Activated CD4-positive, CD25-positive, alpha-beta regulatory T cell treated with anti-CD3 and anti-CD28 coated beads, Interleukin-2, amount 50 U/mL, for 16 hours (primary cell): ENCODE results near the gene PRKAR1B.

Experiments
- DNase-seq: peaks from one replicate; pipeline ENCODE4 v3.0.0-alpha.2; 2020; ENCODE audit warnings: low read depth, low spot score

The PRKAR1B gene

DNA sequence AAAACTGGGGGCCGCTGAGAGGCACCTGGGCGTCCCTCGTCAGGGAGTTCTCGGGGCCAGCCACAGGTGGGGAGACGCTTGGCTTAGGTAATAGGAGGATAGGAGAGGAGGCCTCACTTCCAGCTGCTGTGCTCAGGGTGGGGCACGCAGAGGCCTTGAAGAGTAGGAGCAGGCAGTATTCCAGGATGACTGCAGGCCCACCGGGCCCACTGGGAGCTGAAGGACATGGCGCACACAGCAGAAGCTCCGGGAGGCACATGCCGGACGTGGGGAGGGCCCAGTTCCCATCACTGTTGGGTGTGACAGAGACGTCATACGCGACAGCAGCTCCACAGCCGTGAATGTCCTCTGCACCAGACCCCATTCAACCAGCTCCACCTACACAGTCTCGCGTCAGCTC, 185.4 kb downstream of the PRKAR1B start:
- no peak for DNase-seq

DNA sequence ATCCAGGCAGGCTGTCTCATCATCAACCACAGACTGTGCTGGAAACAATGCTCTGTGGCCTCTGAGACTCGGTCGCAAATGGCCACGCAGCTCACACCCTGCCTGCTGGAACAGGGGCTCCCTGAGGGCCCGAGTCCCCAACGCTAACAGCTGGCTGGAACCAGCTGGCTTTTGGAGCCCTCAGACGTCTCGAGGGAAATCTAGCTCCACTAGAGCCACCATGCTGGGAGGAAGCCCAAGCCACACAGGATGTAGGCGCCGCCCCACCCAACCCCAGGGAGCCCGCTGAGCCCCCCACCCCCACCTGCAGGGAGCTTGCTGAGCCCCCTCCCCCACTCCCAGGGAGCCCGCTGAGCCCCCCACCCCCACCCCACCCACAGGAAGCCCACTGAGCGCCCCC, 186.1 kb downstream of the PRKAR1B start:
- no peak for DNase-seq

GRCh38 chr7:540579-540978, 186.5 kb downstream of the PRKAR1B start:
- no peak for DNase-seq

GRCh38 chr7:539731-540411, 187.2 kb downstream of the PRKAR1B start:
- DNase-seq = no peak

DNA sequence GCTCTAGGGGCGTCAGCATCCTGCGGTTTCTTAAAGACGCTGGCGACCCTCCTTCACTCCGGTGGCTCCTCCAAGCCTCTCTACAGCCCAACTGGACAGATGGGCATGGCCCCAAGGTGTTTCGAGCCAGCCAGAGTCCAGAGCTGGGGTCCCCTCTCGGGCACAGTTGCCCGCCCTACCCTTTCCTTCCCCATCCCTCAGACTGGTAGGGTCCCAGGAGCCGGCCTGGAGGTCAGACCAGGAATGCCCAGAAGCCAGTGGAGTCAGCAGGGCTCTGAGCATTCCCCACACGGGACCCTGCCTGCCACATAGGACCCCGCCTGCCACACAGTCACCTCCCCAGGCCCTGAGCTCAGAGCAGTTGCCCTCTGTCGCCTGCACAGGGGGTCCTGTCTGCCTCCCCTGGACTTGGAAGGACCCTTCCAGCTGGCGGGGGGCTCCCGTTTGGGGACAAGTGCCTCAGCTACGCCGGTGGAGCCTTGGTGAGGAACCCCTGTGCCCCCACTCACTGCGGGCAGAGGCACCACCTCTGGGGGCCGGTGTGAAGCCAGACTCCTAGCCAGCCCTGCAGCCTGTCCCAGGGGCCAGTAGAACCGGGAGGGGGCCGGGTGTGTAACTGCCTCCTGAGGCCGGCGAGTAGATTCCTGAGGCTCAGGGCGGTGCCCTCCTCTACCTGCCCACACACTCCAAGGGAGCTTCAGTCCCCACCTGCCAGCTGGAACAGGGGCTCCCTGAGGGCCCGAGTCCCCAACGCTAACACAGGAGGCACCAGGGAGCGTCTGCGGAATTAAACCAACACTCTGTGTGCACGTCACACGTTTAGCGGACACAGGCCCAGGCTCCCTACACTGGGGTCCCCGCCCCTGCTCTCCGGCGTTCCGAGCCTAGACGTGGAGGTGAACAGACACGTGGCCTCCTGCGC, 188.1 kb downstream of the PRKAR1B start:
- DNase-seq = no peak

- no peak for DNase-seq
Measured at GRCh38 chr7:537911-538634, 189.0 kb downstream of the PRKAR1B start.

- no peak for DNase-seq
Measured at GRCh38 chr7:536231-536630, 190.8 kb downstream of the PRKAR1B start.

DNA sequence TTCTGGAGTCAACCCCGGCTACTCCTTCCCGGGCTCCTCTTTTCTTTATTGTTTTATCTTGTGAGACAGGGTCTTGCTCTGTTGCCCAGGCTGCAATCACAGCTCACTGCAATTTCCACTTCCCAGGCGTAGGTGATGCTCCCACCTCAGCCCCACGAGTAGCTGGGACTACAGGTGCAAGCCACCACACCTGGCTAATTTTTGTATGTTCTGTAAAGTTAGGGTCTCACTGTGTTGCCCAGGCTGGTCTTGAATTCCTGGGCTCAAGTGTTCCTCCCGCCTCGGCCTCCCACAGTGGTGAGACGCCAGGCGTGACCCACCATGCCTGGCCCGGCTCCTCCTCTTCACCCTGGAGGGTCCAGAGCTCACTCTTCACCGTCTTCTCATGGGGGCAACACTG, 192.1 kb downstream of the PRKAR1B start:
- DNase-seq = no peak

- no peak for DNase-seq
Measured at GRCh38 chr7:534075-534474, 193.0 kb downstream of the PRKAR1B start.

DNA sequence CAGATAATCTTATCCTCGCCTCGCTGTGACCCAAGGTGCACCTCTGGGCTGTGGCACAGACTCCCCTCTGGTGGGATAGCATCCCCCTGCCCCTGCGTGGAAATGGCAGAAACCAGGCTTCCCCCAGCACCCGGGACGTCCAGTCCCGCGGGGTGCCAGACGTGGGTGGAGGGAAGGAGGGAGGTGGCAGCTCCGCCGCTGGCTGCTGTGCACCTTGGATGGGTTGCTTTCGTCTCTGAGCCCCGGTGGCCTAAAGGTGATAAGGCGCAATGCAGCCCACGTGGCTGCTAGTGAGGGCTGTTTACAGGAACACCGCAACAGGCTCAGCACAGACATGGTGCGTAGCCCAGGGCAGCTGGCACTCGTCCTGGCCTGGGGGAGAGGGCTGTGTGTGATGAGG, 193.8 kb downstream of the PRKAR1B start:
- DNase-seq = no peak

- no peak for DNase-seq
Measured at GRCh38 chr7:532379-533143, 194.5 kb downstream of the PRKAR1B start.

GRCh38 chr7:531777-532176, 195.3 kb downstream of the PRKAR1B start:
- DNase-seq = no peak

- no peak for DNase-seq
Measured at GRCh38 chr7:528451-528850, 198.6 kb downstream of the PRKAR1B start.

GRCh38 chr7:527723-528122, 199.4 kb downstream of the PRKAR1B start:
- DNase-seq = no peak

- no peak for DNase-seq
Measured at GRCh38 chr7:526460-527034, 200.5 kb downstream of the PRKAR1B start.

DNA sequence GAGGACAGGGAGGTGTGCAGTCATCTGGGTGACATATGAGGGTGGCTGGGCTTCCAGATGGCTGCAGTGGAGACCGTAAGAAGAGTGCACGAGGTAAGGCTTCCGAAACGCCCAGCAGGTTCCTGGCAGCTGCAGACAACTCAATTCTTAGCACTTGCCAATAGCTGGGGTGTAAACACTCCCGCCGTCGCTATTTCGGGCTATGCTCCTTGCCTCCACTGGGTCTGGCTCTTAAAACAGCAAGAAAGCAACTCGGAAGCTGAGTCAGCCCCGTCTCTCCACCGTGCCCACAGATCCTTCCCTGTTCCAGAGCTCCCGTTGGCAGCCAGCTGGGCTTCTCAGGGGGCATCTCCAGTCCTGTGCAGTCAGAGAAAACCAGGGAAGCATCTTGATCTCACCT, 201.3 kb downstream of the PRKAR1B start:
- no peak for DNase-seq

DNA sequence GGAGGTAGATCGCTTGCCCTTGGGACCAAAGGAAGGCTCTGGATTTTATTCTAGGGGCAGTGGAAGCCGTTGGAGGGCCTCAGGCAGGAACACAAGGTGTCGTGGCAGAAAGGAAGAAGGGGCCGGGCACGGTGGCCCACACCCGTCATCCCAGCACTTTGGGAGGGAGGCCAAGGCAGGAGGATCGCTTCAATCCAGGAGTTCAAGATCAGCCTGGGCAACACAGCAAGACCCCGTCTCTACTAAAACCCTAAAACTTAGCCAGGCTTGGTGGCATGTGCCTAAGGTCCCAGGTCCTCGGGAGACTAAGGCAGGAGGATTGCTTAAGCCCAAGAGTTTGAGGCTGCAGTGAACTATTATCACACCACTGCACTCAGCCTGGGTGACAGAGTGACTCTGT, 202.3 kb downstream of the PRKAR1B start:
- DNase-seq = no peak

DNA sequence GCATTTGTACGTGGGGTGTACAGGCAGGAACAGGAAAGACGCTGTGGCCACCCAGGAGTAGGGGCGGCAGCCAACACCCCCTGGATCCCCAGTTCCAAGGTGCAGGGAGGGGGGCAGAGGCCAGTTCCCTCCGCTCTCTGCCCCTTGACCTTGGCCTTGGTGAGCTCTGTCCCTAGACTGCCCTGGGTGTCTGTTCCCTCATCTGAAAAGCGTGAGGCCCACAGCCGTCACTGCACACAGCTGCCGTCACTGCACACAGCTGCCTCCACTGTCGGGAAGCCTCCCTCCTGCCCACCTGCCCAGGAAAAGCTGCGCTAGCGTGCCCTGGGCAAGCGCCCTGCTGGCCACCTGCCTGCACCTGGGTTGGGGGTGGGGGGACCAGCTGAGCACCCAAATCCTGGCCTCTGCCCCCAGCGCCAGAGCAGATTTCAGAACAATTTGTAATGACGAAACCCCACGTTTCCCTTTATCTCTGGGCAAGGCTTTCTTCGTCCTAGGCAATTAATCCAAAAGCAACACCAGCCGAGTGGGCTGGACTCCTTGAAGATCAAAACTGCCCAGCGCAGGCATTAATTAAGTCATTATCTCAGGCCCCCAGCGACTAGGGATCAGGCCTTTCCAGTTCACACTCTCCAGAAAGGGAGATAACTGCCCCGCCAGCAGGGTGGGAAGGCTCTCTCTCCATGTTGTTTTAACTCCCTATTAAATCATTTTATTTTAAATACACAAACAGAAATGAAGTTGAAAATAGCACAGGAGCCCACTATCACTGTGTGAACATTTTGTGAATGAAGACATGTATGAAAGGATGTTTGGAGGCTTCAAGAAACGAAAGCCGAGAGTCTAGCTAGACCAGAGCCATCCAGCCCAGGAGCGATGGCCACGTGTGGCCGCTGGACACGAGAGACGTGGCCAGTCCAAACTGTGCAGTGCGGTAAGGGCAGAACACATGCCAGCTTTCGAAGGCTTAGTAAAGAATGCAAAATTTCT, 203.4 kb downstream of the PRKAR1B start:
- DNase-seq = no peak

DNA sequence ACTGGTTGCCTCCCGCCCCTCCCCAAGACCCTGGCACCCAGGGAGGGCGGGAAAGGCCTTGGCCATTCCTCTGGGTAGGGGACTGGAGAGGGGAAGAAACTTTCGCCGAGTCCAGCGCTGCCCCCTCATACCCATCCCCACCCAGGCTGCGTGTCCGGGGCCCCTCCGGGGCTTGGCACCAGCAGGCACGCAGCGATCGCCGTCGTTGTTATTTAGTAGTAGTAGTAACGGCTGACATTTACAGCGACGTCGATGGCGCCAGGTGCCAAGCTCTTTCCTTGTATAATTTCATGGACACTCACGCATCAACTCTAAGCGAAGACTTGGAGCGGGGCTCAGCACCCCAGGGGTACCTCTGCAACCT, 204.1 kb downstream of the PRKAR1B start:
- DNase-seq = no peak
